GM23338 (cell line): ENCODE results near the gene CD84. TPM values are rescaled to one million over a fixed set of nuclear protein-coding genes. Genes with fewer than 3 reads are reported as not detected.

Experiments
- ATAC-seq: fragments of 200-7000 bp; cut with Tn5 transposase; 3 replicates; pipeline ENCODE4 v1.9.1; 2020
- DNase-seq: peaks from one replicate; pipeline ENCODE4 v3.0.0-alpha.2; 2015; ENCODE audit warnings: low spot score
- H2AFZ ChIP-seq: fragments of 200-600 bp; sonication (generic); 2 replicates; pipeline ENCODE4 v1.8.0; 2016; ENCODE audit warnings: antibody characterized with exemption, mild to moderate bottlenecking, moderate library complexity
- H3F3A ChIP-seq: fragments of 200-600 bp; sonication (generic); replicated peaks from 2 replicates; pipeline ENCODE4 v1.8.0; 2017; ENCODE audit warnings: antibody characterized with exemption, mixed run types, low read depth
- H3K27ac ChIP-seq: fragments of 200-600 bp; sonication (generic); 2 replicates; pipeline ENCODE4 v1.6.1; 2016; ENCODE audit warnings: low read depth
- H3K27me3 ChIP-seq: fragments of 200-600 bp; sonication (generic); 2 replicates; pipeline ENCODE4 v1.8.0; 2016; ENCODE audit warnings: mild to moderate bottlenecking, mixed run types, moderate library complexity; ENCODE audit not compliant: insufficient read depth
- H3K36me3 ChIP-seq: fragments of 200-600 bp; sonication (generic); 2 replicates; pipeline ENCODE4 v1.8.0; 2016; ENCODE audit warnings: mild to moderate bottlenecking; ENCODE audit not compliant: insufficient read depth
- H3K4me1 ChIP-seq: fragments of 200-600 bp; sonication (generic); 2 replicates; pipeline ENCODE4 v1.8.0; 2016; ENCODE audit warnings: mild to moderate bottlenecking, moderate library complexity; ENCODE audit not compliant: insufficient read depth
- H3K4me2 ChIP-seq: fragments of 200-600 bp; sonication (generic); 2 replicates; pipeline ENCODE4 v1.7.1; 2017; ENCODE audit warnings: mixed run types
- H3K4me3 ChIP-seq: fragments of 200-600 bp; sonication (generic); 2 replicates; pipeline ENCODE4 v1.6.1; 2016; ENCODE audit warnings: mixed run types
- H3K79me2 ChIP-seq: fragments of 200-600 bp; sonication (generic); replicated peaks from 2 replicates; pipeline ENCODE4 v1.8.0; 2017; ENCODE audit warnings: mild to moderate bottlenecking; ENCODE audit not compliant: insufficient read depth
- H3K9me2 ChIP-seq: fragments of 200-600 bp; sonication (generic); 2 replicates; pipeline ENCODE4 v1.8.0; 2017; ENCODE audit not compliant: insufficient read depth
- H4K20me1 ChIP-seq: fragments of 200-600 bp; sonication (generic); replicated peaks from 2 replicates; pipeline ENCODE4 v1.8.0; 2017; ENCODE audit warnings: mild to moderate bottlenecking; ENCODE audit not compliant: insufficient read depth
- H3K27ac Mint-ChIP-seq: 2 replicates; pipeline ENCODE4 v1.8.0; 2020; ENCODE audit warnings: inconsistent platforms, mild to moderate bottlenecking, moderate library complexity, mixed read lengths
- H3K27me3 Mint-ChIP-seq: 3 replicates; pipeline ENCODE4 v1.8.0; 2022; ENCODE audit warnings: low read depth, mild to moderate bottlenecking, moderate library complexity, mixed read lengths, inconsistent platforms; ENCODE audit not compliant: insufficient read depth, poor library complexity
- H3K36me3 Mint-ChIP-seq: 3 replicates; pipeline ENCODE4 v1.8.0; 2021; ENCODE audit warnings: low read depth, mild to moderate bottlenecking, inconsistent platforms, moderate library complexity, mixed read lengths
- H3K4me1 Mint-ChIP-seq: 3 replicates; pipeline ENCODE4 v1.8.0; 2020; ENCODE audit warnings: mild to moderate bottlenecking, inconsistent platforms, mixed read lengths
- H3K4me3 Mint-ChIP-seq: 3 replicates; pipeline ENCODE4 v1.8.0; 2021; ENCODE audit warnings: moderate library complexity, mild to moderate bottlenecking, inconsistent platforms, mixed read lengths
- H3K9me3 Mint-ChIP-seq: 3 replicates; pipeline ENCODE4 v1.8.0; 2020; ENCODE audit warnings: moderate library complexity, mild to moderate bottlenecking, inconsistent platforms, mixed read lengths
- CREB1 ChIP-seq: fragments of 250-450 bp; sonication (Bioruptor Pico); IDR thresholded peaks from 2 replicates; pipeline ENCODE4 v1.5.0; 2020; ENCODE audit warnings: low read depth, mild to moderate bottlenecking, moderate library complexity
- EZH2 ChIP-seq: fragments of 200-600 bp; sonication (generic); IDR thresholded peaks from one replicate; pipeline ENCODE4 v1.8.0; 2017; ENCODE audit warnings: antibody characterized with exemption, mild to moderate bottlenecking, low read depth; ENCODE audit not compliant: unreplicated experiment
- EZH2phosphoT487 ChIP-seq: fragments of 200-600 bp; sonication (generic); IDR thresholded peaks from one replicate; pipeline ENCODE4 v1.8.1; 2018; ENCODE audit warnings: antibody characterized with exemption; ENCODE audit not compliant: unreplicated experiment
- JUNB ChIP-seq: IDR thresholded peaks from one replicate; pipeline ENCODE4 v1.6.1; 2016; ENCODE audit warnings: antibody characterized with exemption; ENCODE audit not compliant: unreplicated experiment
- NANOG ChIP-seq: IDR thresholded peaks from 2 replicates; pipeline ENCODE4 v1.6.1; 2016; ENCODE audit warnings: antibody characterized with exemption, borderline replicate concordance
- POLR2AphosphoS5 ChIP-seq: IDR thresholded peaks from 2 replicates; pipeline ENCODE4 v1.6.1; 2016; ENCODE audit warnings: antibody characterized with exemption, low read depth
- STAT1 ChIP-seq: IDR thresholded peaks from one replicate; pipeline ENCODE4 v1.6.1; 2016; ENCODE audit warnings: antibody characterized with exemption; ENCODE audit not compliant: unreplicated experiment
- ZNF114 ChIP-seq: fragments of 250-450 bp; sonication (Bioruptor Pico); IDR thresholded peaks from 2 replicates; pipeline ENCODE4 v1.5.0; 2020; ENCODE audit warnings: mild to moderate bottlenecking, moderate library complexity
- ZNF331 ChIP-seq: fragments of 250-450 bp; sonication (Bioruptor Pico); IDR thresholded peaks from 2 replicates; pipeline ENCODE4 v1.5.0; 2020; ENCODE audit warnings: low read depth, mild to moderate bottlenecking, moderate library complexity
- polyA plus RNA-seq: library from polyadenylated mRNA; unstranded; fragments of >200 nt; fragmentation: Nextera tagmentation; extraction: Ambion mirVana; gene quantifications from 2 replicates; pipeline ENCODE4 v1.2.1, GENCODE V29; 2016
- total RNA-seq: library from RNA; depleted of rRNA; stranded (reverse); fragments of >200 nt; shearing (Covaris generic); gene quantifications from 2 replicates; pipeline ENCODE4 v1.2.3, GENCODE V29; 2014
- TF ChIP-seq, protein P1 (sequence below), 2 experiments: fragments of 200-600 bp in 1 of 2; sonication (generic) in 1 of 2; conservative IDR thresholded peaks; 2 replicates each; pipeline versions ENCODE4 v1.5.1 to v1.6.1; 2016 to 2017; ENCODE audit warnings: antibody characterized with exemption in 2 of 2, low read depth in 2 of 2, mild to moderate bottlenecking in 2 of 2, moderate library complexity in 1 of 2
- TF ChIP-seq, protein P2 (sequence below): fragments of 250-450 bp; sonication (Bioruptor Pico); IDR thresholded peaks from 2 replicates; pipeline ENCODE4 v1.5.0; 2020; ENCODE audit warnings: mild to moderate bottlenecking, moderate library complexity
- TF ChIP-seq, protein P3 (sequence below): IDR thresholded peaks from one replicate; pipeline ENCODE4 v1.6.1; 2018; ENCODE audit warnings: antibody characterized with exemption; ENCODE audit not compliant: unreplicated experiment

Gene CD84
- total and polyA plus RNA-seq, 2 experiments from 2014 or later = not detected

DNA sequence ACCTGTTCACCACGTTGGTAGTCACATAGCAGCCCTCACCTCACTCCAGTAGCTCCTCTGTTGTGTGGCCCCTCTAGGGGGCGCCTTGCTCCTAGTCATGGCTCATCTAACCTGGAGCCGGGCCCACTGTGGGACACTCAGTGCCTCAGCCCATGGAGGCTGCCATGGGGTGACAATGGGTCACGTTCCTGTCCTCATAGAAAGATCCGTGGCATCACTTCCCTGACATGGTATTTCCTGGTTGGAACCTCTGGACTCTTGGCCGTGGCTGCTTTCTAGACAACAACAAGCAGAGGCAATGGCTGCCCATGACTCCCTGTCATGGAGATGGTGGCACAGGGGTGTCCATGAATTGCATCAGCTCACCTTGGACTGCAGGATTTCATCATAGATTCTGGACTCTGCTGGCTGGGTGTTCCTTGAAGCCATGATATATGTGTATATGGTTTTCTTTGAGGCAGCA is 28.7 kb downstream of the CD84 start:
- Histone ChIP-seq H3K27me3 (no peaks in the 10 kb centered on the region), H3K36me3 (no peaks in the 10 kb centered on the region), H2AFZ (no peak overlapping the region), H3K4me3 (no peak overlapping the region), H3K79me2 (no peaks in the 10 kb centered on the region), H3K9me2 (peaks cover 19% of the 10 kb centered on the region), H3K4me1 (no peaks in the 10 kb centered on the region), H3F3A (no peaks in the 10 kb centered on the region), H3K27ac (no peak overlapping the region), H4K20me1 (no peaks in the 10 kb centered on the region), H3K4me2 (no peak overlapping the region)
- TF ChIP-seq, protein P1, sequence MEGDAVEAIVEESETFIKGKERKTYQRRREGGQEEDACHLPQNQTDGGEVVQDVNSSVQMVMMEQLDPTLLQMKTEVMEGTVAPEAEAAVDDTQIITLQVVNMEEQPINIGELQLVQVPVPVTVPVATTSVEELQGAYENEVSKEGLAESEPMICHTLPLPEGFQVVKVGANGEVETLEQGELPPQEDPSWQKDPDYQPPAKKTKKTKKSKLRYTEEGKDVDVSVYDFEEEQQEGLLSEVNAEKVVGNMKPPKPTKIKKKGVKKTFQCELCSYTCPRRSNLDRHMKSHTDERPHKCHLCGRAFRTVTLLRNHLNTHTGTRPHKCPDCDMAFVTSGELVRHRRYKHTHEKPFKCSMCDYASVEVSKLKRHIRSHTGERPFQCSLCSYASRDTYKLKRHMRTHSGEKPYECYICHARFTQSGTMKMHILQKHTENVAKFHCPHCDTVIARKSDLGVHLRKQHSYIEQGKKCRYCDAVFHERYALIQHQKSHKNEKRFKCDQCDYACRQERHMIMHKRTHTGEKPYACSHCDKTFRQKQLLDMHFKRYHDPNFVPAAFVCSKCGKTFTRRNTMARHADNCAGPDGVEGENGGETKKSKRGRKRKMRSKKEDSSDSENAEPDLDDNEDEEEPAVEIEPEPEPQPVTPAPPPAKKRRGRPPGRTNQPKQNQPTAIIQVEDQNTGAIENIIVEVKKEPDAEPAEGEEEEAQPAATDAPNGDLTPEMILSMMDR (conservative IDR thresholded peaks at IDR 0.05; ENCODE audit: low read depth in 2 of 2) = peak; percentile 65 to 83
- no peak for TF ChIP-seq ZNF114 (CRISPR knock-in tag)
- Mint-ChIP-seq H3K27me3 (peaks cover 4% of the 10 kb centered on the region), H3K9me3 (no peaks in the 10 kb centered on the region), H3K4me3 (no peak overlapping the region), H3K4me1 (no peaks in the 10 kb centered on the region), H3K36me3 (no peaks in the 10 kb centered on the region), H3K27ac (no peak overlapping the region)
- peak; percentile 97 for ATAC-seq
- DNase-seq = peak; percentile 80

DNA sequence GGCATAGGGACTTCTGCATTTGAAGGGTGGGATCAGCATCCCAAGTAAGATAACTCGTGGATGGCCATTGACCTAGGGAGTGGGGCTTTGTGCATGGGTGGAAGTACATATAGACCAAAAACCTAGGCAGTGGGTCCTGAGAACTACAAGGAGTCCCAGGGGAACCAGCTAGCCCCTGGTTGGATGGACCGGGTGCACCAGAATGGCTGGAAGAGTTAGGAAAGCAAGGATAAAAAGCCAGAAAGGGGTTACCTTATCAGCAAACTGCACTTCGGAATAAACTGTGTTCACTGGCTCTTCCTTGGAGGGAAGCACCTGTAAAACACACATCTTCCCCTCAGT is 29.7 kb downstream of the CD84 start:
- Mint-ChIP-seq H3K27me3 (peaks cover 4% of the 10 kb centered on the region), H3K4me1 (no peaks in the 10 kb centered on the region), H3K4me3 (no peak overlapping the region), H3K27ac (no peak overlapping the region), H3K36me3 (no peaks in the 10 kb centered on the region), H3K9me3 (no peaks in the 10 kb centered on the region)
- H4K20me1 ChIP-seq = no peaks in the 10 kb centered on the region
- no peak overlapping the region for H3K4me2 ChIP-seq
- ATAC-seq = no peak
- no peaks in the 10 kb centered on the region for H3F3A ChIP-seq
- H3K27ac ChIP-seq = no peak overlapping the region
- H3K4me1 ChIP-seq = no peaks in the 10 kb centered on the region
- H3K27me3 ChIP-seq = no peaks in the 10 kb centered on the region
- no peak overlapping the region for H2AFZ ChIP-seq
- DNase-seq = no peak
- H3K9me2 ChIP-seq = peaks cover 19% of the 10 kb centered on the region
- no peak overlapping the region for H3K4me3 ChIP-seq
- H3K79me2 ChIP-seq = no peaks in the 10 kb centered on the region
- H3K36me3 ChIP-seq = no peaks in the 10 kb centered on the region
- TF ChIP-seq, protein P2, sequence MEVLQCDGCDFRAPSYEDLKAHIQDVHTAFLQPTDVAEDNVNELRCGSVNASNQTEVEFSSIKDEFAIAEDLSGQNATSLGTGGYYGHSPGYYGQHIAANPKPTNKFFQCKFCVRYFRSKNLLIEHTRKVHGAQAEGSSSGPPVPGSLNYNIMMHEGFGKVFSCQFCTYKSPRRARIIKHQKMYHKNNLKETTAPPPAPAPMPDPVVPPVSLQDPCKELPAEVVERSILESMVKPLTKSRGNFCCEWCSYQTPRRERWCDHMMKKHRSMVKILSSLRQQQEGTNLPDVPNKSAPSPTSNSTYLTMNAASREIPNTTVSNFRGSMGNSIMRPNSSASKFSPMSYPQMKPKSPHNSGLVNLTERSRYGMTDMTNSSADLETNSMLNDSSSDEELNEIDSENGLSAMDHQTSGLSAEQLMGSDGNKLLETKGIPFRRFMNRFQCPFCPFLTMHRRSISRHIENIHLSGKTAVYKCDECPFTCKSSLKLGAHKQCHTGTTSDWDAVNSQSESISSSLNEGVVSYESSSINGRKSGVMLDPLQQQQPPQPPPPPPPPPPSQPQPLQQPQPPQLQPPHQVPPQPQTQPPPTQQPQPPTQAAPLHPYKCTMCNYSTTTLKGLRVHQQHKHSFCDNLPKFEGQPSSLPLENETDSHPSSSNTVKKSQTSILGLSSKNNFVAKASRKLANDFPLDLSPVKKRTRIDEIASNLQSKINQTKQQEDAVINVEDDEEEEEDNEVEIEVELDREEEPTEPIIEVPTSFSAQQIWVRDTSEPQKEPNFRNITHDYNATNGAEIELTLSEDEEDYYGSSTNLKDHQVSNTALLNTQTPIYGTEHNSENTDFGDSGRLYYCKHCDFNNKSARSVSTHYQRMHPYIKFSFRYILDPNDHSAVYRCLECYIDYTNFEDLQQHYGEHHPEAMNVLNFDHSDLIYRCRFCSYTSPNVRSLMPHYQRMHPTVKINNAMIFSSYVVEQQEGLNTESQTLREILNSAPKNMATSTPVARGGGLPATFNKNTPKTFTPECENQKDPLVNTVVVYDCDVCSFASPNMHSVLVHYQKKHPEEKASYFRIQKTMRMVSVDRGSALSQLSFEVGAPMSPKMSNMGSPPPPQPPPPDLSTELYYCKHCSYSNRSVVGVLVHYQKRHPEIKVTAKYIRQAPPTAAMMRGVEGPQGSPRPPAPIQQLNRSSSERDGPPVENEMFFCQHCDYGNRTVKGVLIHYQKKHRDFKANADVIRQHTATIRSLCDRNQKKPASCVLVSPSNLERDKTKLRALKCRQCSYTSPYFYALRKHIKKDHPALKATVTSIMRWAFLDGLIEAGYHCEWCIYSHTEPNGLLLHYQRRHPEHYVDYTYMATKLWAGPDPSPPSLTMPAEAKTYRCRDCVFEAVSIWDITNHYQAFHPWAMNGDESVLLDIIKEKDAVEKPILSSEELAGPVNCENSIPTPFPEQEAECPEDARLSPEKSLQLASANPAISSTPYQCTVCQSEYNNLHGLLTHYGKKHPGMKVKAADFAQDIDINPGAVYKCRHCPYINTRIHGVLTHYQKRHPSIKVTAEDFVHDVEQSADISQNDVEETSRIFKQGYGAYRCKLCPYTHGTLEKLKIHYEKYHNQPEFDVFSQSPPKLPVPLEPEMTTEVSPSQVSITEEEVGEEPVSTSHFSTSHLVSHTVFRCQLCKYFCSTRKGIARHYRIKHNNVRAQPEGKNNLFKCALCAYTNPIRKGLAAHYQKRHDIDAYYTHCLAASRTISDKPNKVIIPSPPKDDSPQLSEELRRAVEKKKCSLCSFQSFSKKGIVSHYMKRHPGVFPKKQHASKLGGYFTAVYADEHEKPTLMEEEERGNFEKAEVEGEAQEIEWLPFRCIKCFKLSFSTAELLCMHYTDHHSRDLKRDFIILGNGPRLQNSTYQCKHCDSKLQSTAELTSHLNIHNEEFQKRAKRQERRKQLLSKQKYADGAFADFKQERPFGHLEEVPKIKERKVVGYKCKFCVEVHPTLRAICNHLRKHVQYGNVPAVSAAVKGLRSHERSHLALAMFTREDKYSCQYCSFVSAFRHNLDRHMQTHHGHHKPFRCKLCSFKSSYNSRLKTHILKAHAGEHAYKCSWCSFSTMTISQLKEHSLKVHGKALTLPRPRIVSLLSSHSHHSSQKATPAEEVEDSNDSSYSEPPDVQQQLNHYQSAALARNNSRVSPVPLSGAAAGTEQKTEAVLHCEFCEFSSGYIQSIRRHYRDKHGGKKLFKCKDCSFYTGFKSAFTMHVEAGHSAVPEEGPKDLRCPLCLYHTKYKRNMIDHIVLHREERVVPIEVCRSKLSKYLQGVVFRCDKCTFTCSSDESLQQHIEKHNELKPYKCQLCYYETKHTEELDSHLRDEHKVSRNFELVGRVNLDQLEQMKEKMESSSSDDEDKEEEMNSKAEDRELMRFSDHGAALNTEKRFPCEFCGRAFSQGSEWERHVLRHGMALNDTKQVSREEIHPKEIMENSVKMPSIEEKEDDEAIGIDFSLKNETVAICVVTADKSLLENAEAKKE = no peak
- TF ChIP-seq CREB1 (CRISPR knock-in tag) (no peak), ZNF114 (CRISPR knock-in tag) (no peak), EZH2 (no peak), JUNB (no peak), NANOG (no peak), EZH2phosphoT487 (no peak), POLR2AphosphoS5 (no peak), STAT1 (no peak), ZNF331 (CRISPR knock-in tag) (no peak)
- TF ChIP-seq, protein P3, sequence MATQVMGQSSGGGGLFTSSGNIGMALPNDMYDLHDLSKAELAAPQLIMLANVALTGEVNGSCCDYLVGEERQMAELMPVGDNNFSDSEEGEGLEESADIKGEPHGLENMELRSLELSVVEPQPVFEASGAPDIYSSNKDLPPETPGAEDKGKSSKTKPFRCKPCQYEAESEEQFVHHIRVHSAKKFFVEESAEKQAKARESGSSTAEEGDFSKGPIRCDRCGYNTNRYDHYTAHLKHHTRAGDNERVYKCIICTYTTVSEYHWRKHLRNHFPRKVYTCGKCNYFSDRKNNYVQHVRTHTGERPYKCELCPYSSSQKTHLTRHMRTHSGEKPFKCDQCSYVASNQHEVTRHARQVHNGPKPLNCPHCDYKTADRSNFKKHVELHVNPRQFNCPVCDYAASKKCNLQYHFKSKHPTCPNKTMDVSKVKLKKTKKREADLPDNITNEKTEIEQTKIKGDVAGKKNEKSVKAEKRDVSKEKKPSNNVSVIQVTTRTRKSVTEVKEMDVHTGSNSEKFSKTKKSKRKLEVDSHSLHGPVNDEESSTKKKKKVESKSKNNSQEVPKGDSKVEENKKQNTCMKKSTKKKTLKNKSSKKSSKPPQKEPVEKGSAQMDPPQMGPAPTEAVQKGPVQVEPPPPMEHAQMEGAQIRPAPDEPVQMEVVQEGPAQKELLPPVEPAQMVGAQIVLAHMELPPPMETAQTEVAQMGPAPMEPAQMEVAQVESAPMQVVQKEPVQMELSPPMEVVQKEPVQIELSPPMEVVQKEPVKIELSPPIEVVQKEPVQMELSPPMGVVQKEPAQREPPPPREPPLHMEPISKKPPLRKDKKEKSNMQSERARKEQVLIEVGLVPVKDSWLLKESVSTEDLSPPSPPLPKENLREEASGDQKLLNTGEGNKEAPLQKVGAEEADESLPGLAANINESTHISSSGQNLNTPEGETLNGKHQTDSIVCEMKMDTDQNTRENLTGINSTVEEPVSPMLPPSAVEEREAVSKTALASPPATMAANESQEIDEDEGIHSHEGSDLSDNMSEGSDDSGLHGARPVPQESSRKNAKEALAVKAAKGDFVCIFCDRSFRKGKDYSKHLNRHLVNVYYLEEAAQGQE = no peak
